GM19467 (cell line): ENCODE results near the gene C1orf35.

Experiments used
- ATAC-seq: cut with Tn5 transposase; IDR thresholded peaks from one replicate; pipeline ENCODE4 v1.9.1; 2021; ENCODE audit warnings: mild to moderate bottlenecking, moderate library complexity; ENCODE audit not compliant: unreplicated experiment

Gene C1orf35

DNA sequence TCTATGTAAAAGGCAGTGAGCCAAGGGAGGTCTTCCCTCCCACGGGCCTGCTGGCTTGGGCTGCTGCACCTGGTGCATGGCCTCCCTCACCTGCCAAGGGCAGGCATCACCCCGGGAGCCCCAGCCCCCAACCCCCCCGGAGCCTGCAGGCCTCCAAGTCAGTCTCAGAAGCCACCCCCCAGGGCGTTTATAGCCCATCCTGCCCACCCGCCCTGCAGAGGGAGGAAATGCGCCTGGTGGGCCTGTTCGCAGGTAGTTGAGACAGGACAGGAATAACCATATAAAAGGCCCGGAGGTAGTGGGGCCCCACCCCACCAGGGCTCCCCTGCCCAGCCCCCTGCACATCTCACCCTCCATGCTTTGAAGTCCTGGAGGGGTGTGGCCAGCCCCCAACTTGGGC lies 38.8 kb downstream of the C1orf35 start:
- no peak for ATAC-seq

DNA sequence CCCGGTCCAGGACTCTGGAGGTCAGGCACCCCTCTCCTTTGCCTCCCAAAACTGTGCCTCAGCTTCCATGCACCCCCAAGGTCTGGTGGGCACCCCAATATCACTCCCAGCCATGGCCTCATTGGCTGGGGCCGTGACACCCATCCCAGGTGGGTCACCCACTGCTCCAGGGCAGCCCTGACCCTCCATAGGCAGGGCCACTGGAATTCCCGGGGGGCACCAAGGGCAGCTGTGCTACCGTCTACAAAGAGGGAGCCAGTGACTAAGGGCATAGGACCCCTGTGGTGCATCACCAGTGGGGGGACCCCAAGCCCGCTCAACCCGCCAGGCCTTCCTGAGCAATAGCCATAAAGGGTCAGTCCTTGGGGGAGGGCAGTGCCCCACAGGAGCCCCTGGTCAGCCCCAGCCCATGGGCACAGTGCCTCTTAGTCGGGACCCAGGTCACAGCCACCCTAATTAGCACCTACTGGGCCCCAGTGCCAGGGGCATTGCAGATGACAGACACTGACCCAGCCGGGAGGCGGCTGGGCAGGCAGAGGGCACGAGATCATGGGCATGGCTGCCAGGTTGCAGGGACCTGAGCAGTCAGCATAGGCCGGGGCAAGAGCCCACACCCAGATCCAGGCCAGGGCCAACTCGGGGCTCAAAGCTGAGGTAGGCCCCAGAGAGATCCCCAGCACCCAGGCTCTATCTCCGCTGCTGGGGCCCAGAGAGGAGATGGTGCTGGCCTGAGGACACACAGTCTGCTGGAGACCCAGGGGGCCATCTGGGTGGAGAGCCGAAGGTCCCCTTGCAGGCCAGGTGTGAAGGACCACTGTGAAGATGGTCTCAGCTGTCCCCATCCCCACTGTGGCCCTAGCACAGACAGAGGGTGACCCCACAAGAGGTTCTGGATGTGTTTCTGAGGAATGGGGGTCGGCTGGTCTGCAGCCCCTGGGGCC lies 39.6 kb downstream of the C1orf35 start:
- ATAC-seq: no peak

- ATAC-seq: no peak
Observed at GRCh38 chr1:228062812-228063211, 40.3 kb downstream of the C1orf35 start.

GRCh38 chr1:228062085-228062791 lies 40.9 kb downstream of the C1orf35 start:
- no peak for ATAC-seq

GRCh38 chr1:228061411-228062084 lies 41.6 kb downstream of the C1orf35 start:
- ATAC-seq: no peak

- no peak for ATAC-seq
Observed at GRCh38 chr1:228060458-228061190, 42.5 kb downstream of the C1orf35 start.

DNA sequence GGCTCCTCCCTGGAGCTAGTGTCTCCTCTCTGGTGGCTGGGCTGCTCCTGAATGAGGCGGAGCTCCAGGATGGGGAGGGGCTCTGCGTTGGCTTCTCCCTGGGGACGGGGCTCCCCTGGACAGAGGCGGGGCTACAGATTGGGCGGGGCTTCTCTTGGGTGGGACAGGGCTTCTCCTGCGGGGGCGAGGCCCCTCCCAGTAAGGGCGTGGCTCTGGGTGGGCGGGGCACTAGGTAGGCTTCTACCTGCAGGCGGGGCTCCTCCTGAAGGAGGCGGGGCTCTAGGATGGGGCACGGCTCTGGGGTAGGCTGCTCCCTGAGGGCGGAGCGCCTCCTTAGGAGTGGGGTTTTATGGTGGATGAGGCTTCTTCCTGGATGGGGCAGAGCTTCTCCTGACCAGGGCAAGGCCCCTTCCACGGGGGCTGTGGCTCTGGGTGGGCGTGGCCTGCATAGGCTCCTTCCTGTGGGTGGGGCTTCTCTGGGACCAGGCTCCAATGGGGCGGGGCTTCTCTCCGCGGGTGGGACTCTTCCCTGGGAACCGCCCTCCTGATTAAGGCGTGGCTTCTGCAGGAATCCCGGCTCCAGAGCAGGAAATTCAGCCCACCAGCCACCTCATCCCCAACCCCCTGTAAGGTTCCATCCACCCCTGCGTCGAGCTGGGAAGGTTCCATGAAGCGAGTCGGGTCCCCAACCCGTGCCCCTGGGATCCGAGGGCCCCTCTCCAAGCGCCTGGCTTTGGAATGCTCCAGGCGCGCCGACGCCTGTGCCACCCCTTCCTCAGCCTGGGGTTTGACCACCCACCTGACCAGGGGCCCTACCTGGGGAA lies 43.3 kb downstream of the C1orf35 start:
- ATAC-seq: no peak

DNA sequence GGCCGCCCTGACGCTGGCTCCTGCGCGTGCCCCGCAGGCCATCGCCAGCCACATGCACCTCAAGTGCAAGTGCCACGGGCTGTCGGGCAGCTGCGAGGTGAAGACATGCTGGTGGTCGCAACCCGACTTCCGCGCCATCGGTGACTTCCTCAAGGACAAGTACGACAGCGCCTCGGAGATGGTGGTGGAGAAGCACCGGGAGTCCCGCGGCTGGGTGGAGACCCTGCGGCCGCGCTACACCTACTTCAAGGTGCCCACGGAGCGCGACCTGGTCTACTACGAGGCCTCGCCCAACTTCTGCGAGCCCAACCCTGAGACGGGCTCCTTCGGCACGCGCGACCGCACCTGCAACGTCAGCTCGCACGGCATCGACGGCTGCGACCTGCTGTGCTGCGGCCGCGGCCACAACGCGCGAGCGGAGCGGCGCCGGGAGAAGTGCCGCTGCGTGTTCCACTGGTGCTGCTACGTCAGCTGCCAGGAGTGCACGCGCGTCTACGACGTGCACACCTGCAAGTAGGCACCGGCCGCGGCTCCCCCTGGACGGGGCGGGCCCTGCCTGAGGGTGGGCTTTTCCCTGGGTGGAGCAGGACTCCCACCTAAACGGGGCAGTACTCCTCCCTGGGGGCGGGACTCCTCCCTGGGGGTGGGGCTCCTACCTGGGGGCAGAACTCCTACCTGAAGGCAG lies 44.0 kb downstream of the C1orf35 start:
- ATAC-seq: no peak

DNA sequence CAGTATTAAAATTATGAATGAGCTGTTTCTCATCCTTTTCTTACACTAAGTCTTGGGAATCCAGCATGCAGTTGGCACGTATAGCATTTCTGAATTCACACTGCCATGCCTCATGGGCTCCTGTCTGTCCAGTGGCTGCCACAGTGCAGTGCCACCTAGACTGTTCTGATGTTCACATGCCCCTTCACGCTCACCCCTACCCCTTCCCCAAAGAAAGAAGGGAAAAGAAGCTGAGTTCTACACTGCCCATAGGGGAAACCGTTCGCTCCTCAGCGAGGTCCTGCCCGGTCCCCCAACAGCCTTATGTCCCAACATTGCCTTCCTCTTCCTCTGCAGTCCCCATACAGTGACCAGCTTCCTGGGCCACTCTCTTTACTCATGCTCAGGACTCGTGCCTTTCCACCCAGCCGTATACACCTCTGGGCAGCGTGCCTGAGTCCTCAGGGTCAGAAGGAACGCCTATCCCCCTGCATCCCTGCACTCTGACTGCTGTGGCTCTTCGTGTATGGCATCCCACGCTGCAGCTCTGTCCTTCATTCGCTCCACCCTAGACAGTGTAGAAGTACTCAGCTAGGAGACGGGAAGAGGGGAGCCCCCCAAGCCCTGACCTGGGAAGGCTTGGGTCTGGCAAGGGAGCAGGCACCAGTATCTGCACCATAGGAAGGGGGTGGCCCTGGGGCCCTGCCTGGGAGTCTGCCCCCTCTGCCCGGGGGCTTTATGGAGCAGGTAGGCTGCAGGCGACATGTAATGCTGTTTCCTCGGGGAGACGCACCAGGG lies 44.8 kb downstream of the C1orf35 start:
- ATAC-seq: no peak
